Measurements from ENCODE around the gene CEBPA.

Gene CEBPA

GRCh38 chr19:33302175-33302973 is at the start of gene CEBPA:
Gene CEBPA (minus strand): TSS chr19:33302534. CDS start chr19:33302414, 120 bp downstream.
- DNase-seq: peak; percentile 82 to 85

- no peak for DNase-seq
Measured at GRCh38 chr19:33350538-33351309, 48.4 kb upstream of the CEBPA start.

GRCh38 chr19:33349319-33350289 is 47.3 kb upstream of the CEBPA start:
- DNase-seq: no peak

- DNase-seq: no peak
Measured at GRCh38 chr19:33348301-33349010, 46.1 kb upstream of the CEBPA start.

GRCh38 chr19:33347300-33347699 is 45.0 kb upstream of the CEBPA start:
- no peak for DNase-seq

- no peak for DNase-seq
Measured at GRCh38 chr19:33346665-33347064, 44.3 kb upstream of the CEBPA start.

GRCh38 chr19:33345163-33345562 is 42.8 kb upstream of the CEBPA start:
- no peak for DNase-seq

- DNase-seq: no peak
Measured at GRCh38 chr19:33344573-33344925, 42.2 kb upstream of the CEBPA start.

GRCh38 chr19:33343859-33344572 is 41.7 kb upstream of the CEBPA start:
- no peak for DNase-seq

- no peak for DNase-seq
Measured at GRCh38 chr19:33343301-33343700, 41.0 kb upstream of the CEBPA start.

- no peak for DNase-seq
Measured at GRCh38 chr19:33340991-33341390, 38.7 kb upstream of the CEBPA start.

- DNase-seq: no peak
Measured at GRCh38 chr19:33339016-33339984, 37.0 kb upstream of the CEBPA start.

GRCh38 chr19:33335446-33335845 is 33.1 kb upstream of the CEBPA start:
- no peak for DNase-seq

- no peak for DNase-seq
Measured at GRCh38 chr19:33334271-33334670, 31.9 kb upstream of the CEBPA start.

- DNase-seq: no peak
Measured at GRCh38 chr19:33333642-33334041, 31.3 kb upstream of the CEBPA start.

GRCh38 chr19:33333151-33333550 is 30.8 kb upstream of the CEBPA start:
- no peak for DNase-seq

GRCh38 chr19:33332248-33332647 is 29.9 kb upstream of the CEBPA start:
- peak; percentile 49 to 51 for DNase-seq

- peak in 1 of 2 experiments; percentile 4 for DNase-seq
Measured at GRCh38 chr19:33329736-33330135, 27.4 kb upstream of the CEBPA start.

GRCh38 chr19:33329060-33329459 is 26.7 kb upstream of the CEBPA start:
- no peak for DNase-seq

GRCh38 chr19:33325920-33326319 is 23.6 kb upstream of the CEBPA start:
- DNase-seq: no peak
